Stromal cell of bone marrow (primary cell): ENCODE results near the gene CDON.
"Not testable (repeated sequence)": the region's sequence is repeated elsewhere in the genome, so short reads cannot be mapped to it uniquely, and the experiment has no call there.

Experiments
- DNase-seq: peaks from one replicate; pipeline ENCODE4 v3.0.0-alpha.2; 2012; ENCODE audit warnings: low read depth

CDON gene

DNA sequence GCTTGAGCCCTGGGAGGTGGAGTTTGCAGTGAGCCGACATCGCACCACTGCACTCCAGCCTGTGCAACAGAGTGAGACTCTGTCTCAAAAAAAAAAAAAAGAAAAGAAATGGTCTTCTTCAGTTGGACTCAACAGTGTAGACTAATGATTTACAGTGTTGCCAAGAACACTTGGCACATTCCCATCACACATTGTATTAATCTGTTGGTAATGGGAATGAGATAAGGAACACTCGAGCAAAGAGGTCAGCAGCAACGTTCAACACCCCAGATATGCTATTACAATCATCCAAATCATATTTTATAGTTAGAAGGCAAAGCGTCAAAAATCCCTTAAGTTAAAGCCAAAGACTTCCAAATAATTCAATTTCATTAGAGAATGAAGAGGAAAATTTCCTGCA lies 14.5 kb downstream of the CDON start:
- DNase-seq: no peak

- DNase-seq: no peak
These were observed 16.0 kb downstream of the CDON start for GRCh38 chr11:126046570-126047195.

GRCh38 chr11:126039485-126040271 lies 23.0 kb downstream of the CDON start:
- no peak for DNase-seq

DNA sequence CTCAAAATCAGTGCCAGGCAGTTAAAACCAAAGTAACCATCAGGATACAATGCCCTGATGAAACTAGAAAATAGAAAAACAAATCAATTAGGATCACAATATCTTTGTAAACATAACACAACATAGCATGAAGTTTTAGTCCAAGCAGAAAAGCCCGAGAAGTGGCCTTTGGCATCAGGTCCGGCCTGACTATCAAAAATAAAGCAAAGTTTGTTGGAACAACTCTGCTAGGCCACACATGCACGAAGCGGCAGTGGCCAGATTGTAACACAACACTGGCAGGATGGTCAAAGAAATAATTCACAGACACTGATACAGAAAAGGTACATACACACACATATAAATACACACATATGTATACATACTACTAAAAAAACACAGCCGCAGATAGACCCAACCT lies 26.9 kb downstream of the CDON start:
- DNase-seq: no peak

- DNase-seq: no peak
These were observed 27.7 kb downstream of the CDON start for GRCh38 chr11:126034933-126035425.

GRCh38 chr11:126034039-126034932 lies 28.4 kb downstream of the CDON start:
- DNase-seq: no peak

DNA sequence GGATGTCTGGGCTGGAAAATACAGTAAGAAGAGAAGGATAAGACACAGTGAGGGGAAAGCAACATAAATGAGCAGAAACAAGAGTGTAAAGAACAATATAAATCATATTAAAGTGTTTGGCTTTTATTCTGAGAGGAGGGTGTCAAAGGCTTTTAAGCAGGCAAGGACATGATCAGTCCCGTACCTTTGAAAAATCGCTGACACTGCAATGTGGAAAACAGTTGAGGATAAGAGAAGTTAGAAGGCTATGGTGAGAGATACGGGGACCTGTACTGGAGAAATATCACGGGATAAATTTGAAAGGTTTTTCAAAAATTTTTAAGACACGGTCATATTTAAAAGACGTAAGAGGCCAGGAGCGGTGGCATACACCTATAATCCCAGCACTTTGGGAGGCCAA lies 30.3 kb downstream of the CDON start:
- DNase-seq: no peak

DNA sequence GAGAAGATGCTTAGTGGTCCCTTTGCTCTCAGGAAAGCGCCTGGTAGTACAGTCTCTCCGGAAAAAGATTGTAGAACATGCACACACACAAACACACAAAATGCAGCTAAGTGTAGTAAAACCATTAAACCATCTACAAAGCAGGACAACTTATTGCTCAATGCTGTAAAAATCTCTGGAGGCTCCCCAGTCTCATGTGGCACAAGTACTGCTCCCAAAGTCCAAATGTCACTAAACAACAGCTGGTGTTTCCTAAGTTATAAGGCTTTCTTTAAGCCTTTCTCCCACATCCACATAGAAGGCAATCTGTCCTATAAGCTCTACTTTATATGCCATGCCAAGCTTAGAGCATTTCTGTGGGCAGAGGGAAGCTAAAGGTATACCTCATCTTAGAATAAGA lies 32.9 kb downstream of the CDON start:
- DNase-seq: no peak

- DNase-seq: no peak
These were observed 33.4 kb downstream of the CDON start for GRCh38 chr11:126029237-126029636.

DNA sequence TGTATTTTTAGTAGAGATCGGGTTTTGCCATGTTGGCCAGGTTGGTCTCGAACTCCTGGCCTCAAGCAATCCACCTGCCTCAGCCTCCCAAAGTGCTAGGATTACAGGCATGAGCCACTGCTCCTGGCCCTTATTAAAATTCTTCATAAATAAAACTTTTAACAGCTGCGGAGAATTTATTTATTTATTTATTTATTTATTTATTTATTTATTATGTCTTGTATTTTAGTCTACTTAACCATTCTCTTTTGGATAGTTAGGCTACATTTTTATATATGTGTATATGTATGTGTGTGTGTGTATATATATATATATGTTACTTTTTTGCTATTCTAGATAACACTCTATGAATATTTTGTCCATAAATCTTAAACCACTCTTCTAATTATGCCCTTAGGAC lies 34.1 kb downstream of the CDON start:
- DNase-seq: not testable (repeated sequence)

- DNase-seq: no peak
These were observed 36.1 kb downstream of the CDON start for GRCh38 chr11:126026579-126026978.

- no peak for DNase-seq
These were observed 36.8 kb downstream of the CDON start for GRCh38 chr11:126025822-126026221.

- no peak for DNase-seq
These were observed 38.5 kb downstream of the CDON start for GRCh38 chr11:126024123-126024522.

- DNase-seq: no peak
These were observed 49.8 kb downstream of the CDON start for GRCh38 chr11:126012852-126013251.

- no peak for DNase-seq
These were observed 50.9 kb downstream of the CDON start for GRCh38 chr11:126011754-126012153.

DNA sequence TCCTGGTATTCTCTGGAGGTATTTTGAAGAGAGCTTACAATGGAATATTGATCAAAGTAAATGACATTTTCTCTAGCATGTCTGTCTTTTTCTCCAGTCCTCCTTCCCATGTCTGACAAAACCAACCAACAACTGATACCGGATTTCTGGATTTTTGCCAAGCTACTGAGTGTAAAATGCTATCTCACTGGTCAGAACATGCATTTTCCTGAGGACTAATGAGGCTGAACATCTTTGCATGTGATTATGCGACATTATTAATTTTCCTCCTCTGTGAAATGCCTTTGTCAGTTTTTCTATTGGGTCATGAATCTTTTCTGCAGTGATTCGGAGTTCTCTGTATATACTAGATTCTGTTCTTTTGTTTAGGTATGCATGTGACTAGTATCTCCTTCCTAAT lies 51.4 kb downstream of the CDON start:
- no peak for DNase-seq

GRCh38 chr11:126008956-126009355 lies 53.7 kb downstream of the CDON start:
- DNase-seq: no peak

DNA sequence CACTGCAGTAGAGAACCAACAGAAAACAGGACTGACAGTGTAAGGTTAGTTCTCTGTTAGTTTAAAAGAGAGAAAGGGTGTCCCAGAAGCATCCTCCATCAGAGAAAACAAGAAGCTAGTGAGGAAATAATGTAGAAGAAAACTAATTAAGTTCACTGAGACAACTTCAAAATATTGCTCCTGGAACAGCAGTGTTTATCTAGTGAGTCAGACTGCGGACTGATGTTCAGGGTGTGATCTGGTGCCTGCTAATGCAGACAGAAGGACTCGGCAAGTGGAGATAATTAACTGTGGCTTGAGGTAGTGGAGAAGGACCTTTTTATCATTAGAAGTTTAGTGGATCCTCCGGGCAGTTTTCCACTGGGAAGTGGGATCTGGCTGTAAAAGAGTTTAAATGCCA lies 55.4 kb downstream of the CDON start:
- DNase-seq: peak; percentile 39

DNA sequence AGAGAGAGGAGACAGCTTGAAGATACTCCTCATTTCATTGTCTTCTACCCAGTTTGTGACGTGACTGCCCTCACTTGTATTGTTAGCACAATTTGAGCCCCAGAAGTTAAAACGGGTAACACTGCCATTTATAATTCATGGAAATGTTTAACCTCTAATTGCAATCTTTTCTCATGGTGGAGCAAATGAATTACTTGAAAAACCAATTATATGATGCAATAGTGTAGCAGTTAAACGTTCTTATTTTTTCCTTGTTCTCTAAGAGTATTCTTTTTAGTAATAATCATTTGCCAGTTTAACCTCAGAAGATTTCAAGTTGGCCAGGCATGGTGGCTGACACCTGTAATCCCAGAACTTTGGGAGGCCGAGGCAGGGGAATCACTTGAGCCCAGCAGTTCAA lies 56.6 kb downstream of the CDON start:
- no peak for DNase-seq

DNA sequence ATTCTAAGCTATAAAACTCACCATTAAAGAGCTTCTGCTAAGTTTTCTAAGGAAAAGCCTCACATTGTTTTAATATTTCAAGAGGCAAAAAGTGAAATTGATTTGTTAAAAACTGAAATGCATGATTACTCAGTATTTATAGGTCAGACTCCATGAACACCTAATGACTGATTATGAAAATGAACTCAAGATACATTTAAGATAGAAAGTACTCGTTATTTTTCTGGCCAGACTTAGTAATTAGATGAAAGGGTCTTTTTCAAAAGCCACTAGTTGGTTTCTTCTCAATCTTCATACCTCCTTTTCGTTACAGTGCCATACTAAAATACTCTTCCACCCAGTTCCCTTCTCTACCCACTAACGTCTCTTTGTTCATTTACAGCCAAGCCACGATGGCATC lies 60.5 kb downstream of the CDON start:
- no peak for DNase-seq

- DNase-seq: no peak
These were observed 63.3 kb downstream of the CDON start for GRCh38 chr11:125999234-125999880.

DNA sequence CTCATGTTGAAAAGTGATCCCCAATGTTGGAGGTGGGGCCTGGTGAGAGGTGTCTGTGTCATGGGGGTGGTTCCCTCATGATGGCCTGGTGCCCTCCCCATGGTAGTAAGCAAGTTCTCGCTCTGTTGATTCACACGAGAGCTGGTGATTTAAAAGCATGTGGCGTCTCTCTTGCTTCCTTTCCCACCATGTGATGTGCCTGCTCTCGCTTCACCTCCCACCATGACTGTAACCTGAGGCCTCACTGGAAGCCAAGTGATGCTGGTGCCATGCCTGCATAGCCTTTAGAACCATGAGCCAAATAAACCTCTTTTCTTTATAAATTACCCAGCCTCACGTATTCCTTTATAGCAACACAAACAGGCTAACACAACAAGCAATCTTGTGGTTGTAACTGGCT lies 64.4 kb downstream of the CDON start:
- no peak for DNase-seq
